Adipocyte (in vitro differentiated cells): ENCODE results near the gene MTMR12.
"Not testable (repeated sequence)": the region's sequence is repeated elsewhere in the genome, so short reads cannot be mapped to it uniquely, and the experiment has no call there.

Experiments used
- DNase-seq: peaks from one replicate; pipeline ENCODE4 v3.0.0-alpha.2; 2015; ENCODE audit warnings: low read depth
- H3K27me3 ChIP-seq: replicated peaks from 2 replicates; pipeline ENCODE4 v1.7.0; 2013; ENCODE audit warnings: mild to moderate bottlenecking, low read length, moderate library complexity; ENCODE audit not compliant: control insufficient read depth, insufficient read depth
- H3K36me3 ChIP-seq: 2 replicates; pipeline ENCODE4 v1.7.0; 2013; ENCODE audit warnings: low read length, mild to moderate bottlenecking, moderate library complexity; ENCODE audit not compliant: control insufficient read depth, insufficient read depth, severe bottlenecking
- H3K4me1 ChIP-seq: 2 replicates; pipeline ENCODE4 v1.7.0; 2013; ENCODE audit warnings: mild to moderate bottlenecking, low read length, moderate library complexity; ENCODE audit not compliant: control insufficient read depth, insufficient read depth
- H3K4me3 ChIP-seq: 2 replicates; pipeline ENCODE4 v1.7.0; 2013; ENCODE audit warnings: mild to moderate bottlenecking, low read length, moderate library complexity
- H3K9ac ChIP-seq: 2 replicates; pipeline ENCODE4 v1.7.0; 2013; ENCODE audit warnings: mild to moderate bottlenecking, low read length, moderate library complexity
- H3K9me3 ChIP-seq: 2 replicates; pipeline ENCODE4 v1.7.0; 2013; ENCODE audit warnings: mild to moderate bottlenecking, low read length, moderate library complexity; ENCODE audit not compliant: control insufficient read depth

MTMR12 gene

DNA sequence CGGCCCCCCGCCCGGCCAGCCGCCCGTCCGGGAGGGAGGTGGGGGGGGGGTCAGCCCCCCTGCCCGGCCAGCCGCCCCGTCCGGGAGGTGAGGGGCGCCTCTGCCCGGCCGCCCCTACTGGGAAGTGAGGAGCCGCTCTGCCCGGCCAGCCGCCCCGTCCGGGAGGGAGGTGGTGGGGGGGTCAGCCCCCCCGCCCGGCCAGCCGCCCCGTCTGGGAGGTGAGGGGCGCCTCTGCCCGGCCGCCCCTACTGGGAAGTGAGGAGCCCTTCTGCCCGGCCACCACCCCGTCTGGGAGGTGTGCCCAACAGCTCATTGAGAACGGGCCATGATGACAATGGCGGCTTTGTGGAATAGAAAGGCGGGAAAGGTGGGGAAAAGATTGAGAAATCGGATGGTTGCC is 103.9 kb downstream of the MTMR12 start:
- not testable (repeated sequence) for H3K27me3 ChIP-seq, H3K4me1 ChIP-seq, H3K36me3 ChIP-seq, H3K9me3 ChIP-seq, H3K9ac ChIP-seq, H3K4me3 ChIP-seq, DNase-seq

DNA sequence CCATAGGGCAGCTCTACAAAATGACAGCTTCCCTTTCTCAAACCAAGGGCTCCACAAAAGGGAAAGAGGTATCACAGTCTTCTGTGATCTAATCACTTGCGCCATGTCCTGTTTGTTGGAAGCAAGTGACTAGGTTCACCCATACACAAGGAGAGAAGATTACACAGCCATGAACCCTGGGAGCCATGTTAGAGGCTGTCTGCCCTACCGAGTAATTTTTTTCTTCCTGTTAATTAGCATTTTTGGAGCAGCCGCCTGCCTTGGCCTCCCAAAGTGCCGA is 105.4 kb downstream of the MTMR12 start:
- H3K4me3 ChIP-seq, result no peak overlapping the region
- no peak for DNase-seq
- H3K36me3 ChIP-seq, result no peaks in the 10 kb centered on the region
- H3K4me1 ChIP-seq, result peaks cover 17% of the 10 kb centered on the region
- H3K27me3 ChIP-seq, result no peaks in the 10 kb centered on the region
- H3K9me3 ChIP-seq, result no peaks in the 10 kb centered on the region
- no peak overlapping the region for H3K9ac ChIP-seq

DNA sequence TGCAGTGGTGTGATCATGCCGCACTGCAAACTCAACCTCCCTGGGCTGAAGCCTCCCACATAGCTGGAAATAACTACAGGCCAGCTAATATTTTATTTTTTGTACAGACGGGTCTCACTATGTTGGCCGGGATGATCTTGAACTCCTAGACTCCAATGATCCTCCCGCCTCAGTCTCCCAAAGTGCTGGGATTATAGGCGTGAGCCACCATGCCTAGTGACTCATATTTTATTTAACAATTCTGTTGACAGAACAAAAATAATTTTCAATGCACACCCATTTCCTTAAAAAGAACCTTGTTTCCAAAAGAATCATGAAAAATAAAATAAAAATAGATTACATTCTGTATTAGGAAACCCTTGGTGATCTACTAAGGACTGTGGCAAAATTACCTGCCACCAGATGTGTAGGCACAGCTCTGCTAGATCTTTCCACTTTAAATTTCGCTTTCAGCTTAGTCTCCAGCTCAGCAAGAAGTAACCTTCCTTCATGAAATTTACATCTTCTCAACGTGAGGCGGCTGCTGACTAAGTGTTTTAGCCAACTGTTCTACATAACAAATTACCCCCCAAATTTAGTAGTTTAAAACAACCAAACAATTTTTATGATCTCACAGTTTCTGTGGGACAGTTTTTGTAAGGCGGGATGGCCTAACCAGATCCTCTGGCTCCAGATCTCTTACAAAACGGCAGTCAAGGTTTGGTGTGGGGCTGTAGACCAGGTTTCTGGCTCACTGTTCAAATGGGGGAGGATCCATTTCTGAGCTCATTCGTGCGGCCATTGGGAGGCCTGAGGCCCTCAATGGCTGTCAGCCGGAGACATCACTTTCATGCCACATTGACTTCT is 106.0 kb downstream of the MTMR12 start:
- H3K27me3 ChIP-seq, result no peaks in the 10 kb centered on the region
- H3K4me1 ChIP-seq, result peaks cover 20% of the 10 kb centered on the region
- H3K9me3 ChIP-seq, result no peaks in the 10 kb centered on the region
- H3K9ac ChIP-seq, result no peak overlapping the region
- DNase-seq, result no peak
- no peaks in the 10 kb centered on the region for H3K36me3 ChIP-seq
- no peak overlapping the region for H3K4me3 ChIP-seq

DNA sequence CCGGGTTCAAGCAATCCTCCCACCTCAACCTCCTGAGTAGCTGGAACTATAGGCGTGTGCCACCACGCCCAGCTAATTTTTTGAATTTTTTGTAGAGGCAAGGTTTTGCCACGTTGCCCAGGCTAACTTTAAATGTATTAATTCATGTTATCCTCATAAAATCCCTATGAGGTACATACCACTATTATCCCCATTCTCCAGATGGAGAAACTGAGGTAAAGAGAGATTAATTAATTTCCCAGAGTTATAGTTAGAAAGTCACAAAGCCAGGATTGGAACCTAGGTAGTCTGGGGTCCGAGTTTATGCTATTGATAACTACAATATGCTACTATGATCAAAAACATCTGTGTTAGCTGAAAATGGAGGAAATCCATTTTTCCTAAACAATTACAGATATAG is 106.7 kb downstream of the MTMR12 start:
- H3K9ac ChIP-seq, result no peak overlapping the region
- H3K27me3 ChIP-seq, result no peaks in the 10 kb centered on the region
- no peaks in the 10 kb centered on the region for H3K9me3 ChIP-seq
- peaks cover 27% of the 10 kb centered on the region for H3K4me1 ChIP-seq
- no peak overlapping the region for H3K4me3 ChIP-seq
- no peak for DNase-seq
- no peaks in the 10 kb centered on the region for H3K36me3 ChIP-seq

DNA sequence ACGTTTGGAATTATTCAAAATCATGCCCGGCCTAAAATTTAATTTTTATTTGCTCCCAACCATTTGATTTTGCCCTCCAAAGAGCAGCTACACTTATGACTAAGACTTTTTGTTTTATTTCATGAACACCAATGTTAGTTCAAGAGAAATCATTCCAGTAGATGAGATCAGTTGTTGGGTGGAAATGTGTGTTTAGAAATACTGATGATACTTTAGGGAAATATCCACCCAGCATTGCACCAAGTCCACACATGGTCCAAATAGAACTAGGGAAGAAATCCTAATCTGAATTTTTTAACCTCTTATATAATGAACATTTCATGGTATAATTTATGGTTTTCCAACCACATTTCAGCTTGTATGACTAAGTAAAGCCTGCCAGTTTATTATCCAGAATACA is 110.3 kb downstream of the MTMR12 start:
- no peaks in the 10 kb centered on the region for H3K27me3 ChIP-seq
- peaks cover 32% of the 10 kb centered on the region for H3K4me1 ChIP-seq
- no peaks in the 10 kb centered on the region for H3K36me3 ChIP-seq
- peak; percentile 71 for DNase-seq
- H3K9ac ChIP-seq, result peak overlapping the region; percentile 34
- H3K4me3 ChIP-seq, result no peak overlapping the region
- no peaks in the 10 kb centered on the region for H3K9me3 ChIP-seq

DNA sequence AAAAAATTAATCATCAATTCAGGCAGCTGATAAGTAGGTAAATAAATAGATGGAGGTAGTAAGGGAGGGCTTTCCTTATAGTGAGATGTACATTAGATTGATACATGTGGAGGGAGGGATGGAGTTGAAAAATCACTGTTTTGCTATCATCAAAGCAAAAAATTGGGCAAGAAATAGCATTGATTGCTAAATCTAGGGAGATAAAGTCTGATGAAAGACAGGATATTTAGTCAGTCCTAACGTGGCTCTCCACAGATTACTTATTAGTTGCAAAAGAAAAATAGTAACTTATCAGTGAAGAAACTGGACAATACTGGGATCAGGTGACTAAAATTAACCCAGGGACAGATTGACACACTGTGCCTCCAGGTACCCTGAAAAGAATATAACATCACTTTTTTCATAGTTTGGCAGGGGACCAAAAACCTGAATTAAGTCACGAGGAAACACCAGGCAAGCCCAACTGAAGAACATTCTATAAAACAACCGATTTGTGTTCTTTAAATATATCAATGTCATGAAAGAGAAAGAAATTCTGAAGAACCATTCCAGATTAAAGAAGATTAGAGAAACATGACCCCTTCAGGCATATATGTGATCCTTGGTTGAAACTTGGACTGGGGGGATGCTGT is 111.5 kb downstream of the MTMR12 start:
- Histone ChIP-seq H3K36me3 (no peaks in the 10 kb centered on the region), H3K4me3 (peak overlapping the region; percentile 45), H3K9me3 (no peaks in the 10 kb centered on the region), H3K27me3 (no peaks in the 10 kb centered on the region), H3K4me1 (peaks cover 32% of the 10 kb centered on the region), H3K9ac (no peak overlapping the region)
- peak; percentile 58 for DNase-seq

DNA sequence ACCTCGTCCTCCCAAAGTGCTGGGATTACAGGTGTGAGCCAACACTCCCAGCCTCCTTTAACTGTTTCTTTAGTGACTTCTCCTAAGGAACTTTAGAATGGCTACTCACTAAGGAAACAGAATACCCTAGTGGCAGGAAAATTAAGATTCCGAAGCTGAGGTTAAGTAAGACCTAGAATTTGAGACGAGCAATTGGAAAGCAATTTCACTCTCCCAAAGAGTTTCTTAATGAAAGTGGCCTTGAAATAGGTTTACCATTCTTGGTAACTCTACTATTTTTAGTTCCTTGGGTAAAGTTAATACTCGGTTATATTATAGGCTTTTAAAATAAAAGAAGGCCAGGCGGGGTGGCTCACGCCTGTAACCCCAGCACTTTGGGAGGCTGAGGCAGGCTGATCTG is 115.7 kb downstream of the MTMR12 start:
- Histone ChIP-seq H3K4me3 (no peak overlapping the region), H3K9me3 (no peaks in the 10 kb centered on the region), H3K4me1 (peaks cover 22% of the 10 kb centered on the region), H3K9ac (no peak overlapping the region), H3K27me3 (no peaks in the 10 kb centered on the region), H3K36me3 (no peaks in the 10 kb centered on the region)
- DNase-seq, result no peak

DNA sequence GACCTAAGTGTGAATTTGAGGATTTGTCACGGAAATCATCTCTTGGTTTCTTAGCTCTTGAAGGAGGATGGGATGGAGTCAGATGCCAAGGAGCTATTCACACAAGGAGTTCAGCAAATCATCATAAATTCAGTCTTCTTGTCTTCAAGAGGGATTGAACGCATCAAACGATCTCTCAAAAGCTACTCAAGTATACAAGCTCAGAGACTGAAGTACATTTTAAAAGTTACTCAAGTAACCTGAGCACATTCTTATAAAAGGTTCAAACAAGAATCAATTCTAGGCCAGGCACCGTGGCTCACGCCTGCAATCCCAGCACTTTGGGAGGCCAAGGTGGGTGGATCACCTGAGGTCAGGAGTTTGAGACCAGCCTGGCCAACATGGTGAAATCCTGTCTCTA is 117.5 kb downstream of the MTMR12 start:
- DNase-seq, result no peak
- Histone ChIP-seq H3K4me1 (peaks cover 8% of the 10 kb centered on the region), H3K9me3 (no peaks in the 10 kb centered on the region), H3K27me3 (no peaks in the 10 kb centered on the region), H3K36me3 (no peaks in the 10 kb centered on the region), H3K4me3 (no peak overlapping the region), H3K9ac (no peak overlapping the region)

DNA sequence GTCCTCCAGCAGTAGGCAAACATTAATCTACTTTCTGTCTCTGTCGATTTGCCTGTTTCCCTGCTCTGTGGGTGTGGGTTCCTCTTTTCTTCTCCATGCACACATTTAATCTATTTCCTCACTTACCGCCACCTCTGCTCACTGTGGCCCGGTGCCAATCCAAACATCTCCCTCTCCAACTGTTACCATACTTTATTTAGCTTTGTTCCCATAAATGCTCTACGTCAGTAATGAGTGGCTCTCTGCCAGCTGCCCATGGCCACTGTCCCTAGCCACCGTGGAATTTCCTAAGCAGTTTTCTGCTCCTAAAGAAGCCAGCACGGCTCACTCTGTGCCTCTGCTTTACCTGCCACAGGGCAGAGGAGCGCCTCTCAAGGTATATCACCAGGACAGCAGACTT is 119.1 kb downstream of the MTMR12 start:
- peak overlapping the region; percentile 44 for H3K4me3 ChIP-seq
- peaks cover 8% of the 10 kb centered on the region for H3K4me1 ChIP-seq
- peak; percentile 79 for DNase-seq

DNA sequence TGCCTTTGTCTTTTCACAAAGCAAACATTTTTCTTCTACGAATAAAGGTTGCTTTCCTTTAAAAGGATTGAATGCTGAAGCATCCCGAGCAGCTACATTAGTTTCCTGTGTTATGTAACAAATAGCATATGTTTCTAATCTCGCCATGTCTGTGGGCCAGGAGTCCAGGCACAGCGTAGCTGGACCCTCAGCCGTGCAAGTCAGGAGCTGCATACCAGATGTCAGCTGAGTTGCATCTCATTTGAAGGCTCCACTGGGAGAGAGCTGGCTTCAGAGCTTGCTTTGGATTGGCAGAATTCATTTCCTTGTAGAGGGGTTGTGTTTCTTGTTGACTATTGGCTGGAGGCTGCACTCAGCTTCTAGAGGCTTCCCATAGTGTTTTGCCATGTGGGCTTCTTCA is 122.6 kb downstream of the MTMR12 start:
- no peaks in the 10 kb centered on the region for H3K36me3 ChIP-seq
- peak overlapping the region; percentile 37 for H3K9ac ChIP-seq
- peak overlapping the region; percentile 51 for H3K4me3 ChIP-seq
- no peaks in the 10 kb centered on the region for H3K27me3 ChIP-seq
- DNase-seq, result peak; percentile 66
- H3K9me3 ChIP-seq, result peaks cover 8% of the 10 kb centered on the region
- H3K4me1 ChIP-seq, result peaks cover 8% of the 10 kb centered on the region

More for the DNA sequence above, 119.1 kb downstream of the MTMR12 start:
- peak overlapping the region; percentile 2 for H3K9ac ChIP-seq
- no peaks in the 10 kb centered on the region for H3K9me3 ChIP-seq
- no peaks in the 10 kb centered on the region for H3K27me3 ChIP-seq
- no peaks in the 10 kb centered on the region for H3K36me3 ChIP-seq

DNA sequence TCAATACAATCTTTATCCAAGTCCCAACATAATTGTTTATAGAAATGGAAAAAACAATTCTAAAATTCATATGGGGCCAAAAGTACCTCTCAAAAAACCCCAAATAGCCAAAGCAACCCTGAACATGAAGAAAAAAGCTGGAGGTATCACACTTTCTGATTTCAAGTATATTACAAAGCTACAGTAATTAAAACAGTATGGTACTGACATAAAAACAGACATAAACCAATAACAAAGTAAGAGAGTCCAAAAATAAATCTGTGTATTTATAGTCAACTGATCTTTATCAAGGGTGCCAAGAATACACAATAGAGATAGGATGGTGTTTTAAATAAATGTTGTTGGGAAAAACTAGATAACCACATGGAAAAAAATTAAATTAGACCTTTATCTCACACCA is 125.1 kb downstream of the MTMR12 start:
- no peak overlapping the region for H3K4me3 ChIP-seq
- no peak overlapping the region for H3K9ac ChIP-seq
- H3K4me1 ChIP-seq, result no peaks in the 10 kb centered on the region
- no peak for DNase-seq
- no peaks in the 10 kb centered on the region for H3K27me3 ChIP-seq
- H3K9me3 ChIP-seq, result peaks cover 8% of the 10 kb centered on the region
- no peaks in the 10 kb centered on the region for H3K36me3 ChIP-seq
